HEK293T (cell line): Measurements from ENCODE around the gene ANKRD33.

Experiments used
- ARNT ChIP-seq: fragments of 450-650 bp; IDR thresholded peaks from 2 replicates; pipeline ENCODE4 v1.6.1; 2017; ENCODE audit warnings: mild to moderate bottlenecking
- BHLHE40 ChIP-seq: fragments of 450-650 bp; IDR thresholded peaks from 2 replicates; pipeline ENCODE4 v1.6.1; 2016; ENCODE audit warnings: mild to moderate bottlenecking, moderate library complexity, borderline replicate concordance
- CTBP1 ChIP-seq: fragments of 450-650 bp; IDR thresholded peaks from 2 replicates; pipeline ENCODE4 v1.6.1; 2016; ENCODE audit warnings: borderline replicate concordance
- ELF4 ChIP-seq: fragments of 450-650 bp; IDR thresholded peaks from 2 replicates; pipeline ENCODE4 v1.6.1; 2017; ENCODE audit warnings: antibody characterized with exemption
- FOXA1 ChIP-seq: fragments of 450-650 bp; IDR thresholded peaks from 2 replicates; pipeline ENCODE4 v1.6.1; 2016; ENCODE audit warnings: mild to moderate bottlenecking
- FOXM1 ChIP-seq: fragments of 450-650 bp; IDR thresholded peaks from 2 replicates; pipeline ENCODE4 v1.6.1; 2017; ENCODE audit warnings: mild to moderate bottlenecking, borderline replicate concordance
- HDGF ChIP-seq: fragments of 450-650 bp; IDR thresholded peaks from 2 replicates; pipeline ENCODE4 v1.6.1; 2017; ENCODE audit warnings: antibody characterized with exemption, borderline replicate concordance
- L3MBTL2 ChIP-seq: fragments of 450-650 bp; conservative IDR thresholded peaks from 2 replicates; pipeline ENCODE4 v1.6.1; 2016; ENCODE audit warnings: mild to moderate bottlenecking
- NFRKB ChIP-seq: fragments of 450-650 bp; IDR thresholded peaks from 2 replicates; pipeline ENCODE4 v1.6.1; 2016; ENCODE audit warnings: mild to moderate bottlenecking, moderate library complexity
- SP1 ChIP-seq: fragments of 450-650 bp; IDR thresholded peaks from 2 replicates; pipeline ENCODE4 v1.6.1; 2017
- SUZ12 ChIP-seq: fragments of 450-650 bp; IDR thresholded peaks from 2 replicates; pipeline ENCODE4 v1.6.1; 2016; ENCODE audit warnings: mild to moderate bottlenecking
- TARDBP ChIP-seq: fragments of 450-650 bp; IDR thresholded peaks from 2 replicates; pipeline ENCODE4 v1.6.1; 2016
- ZNF384 ChIP-seq: fragments of 450-650 bp; IDR thresholded peaks from 2 replicates; pipeline ENCODE4 v1.6.1; 2016
- TF ChIP-seq, protein P1 (sequence below): fragments of 450-650 bp; IDR thresholded peaks from 2 replicates; pipeline ENCODE4 v1.6.1; 2016

- no peak for TF ChIP-seq L3MBTL2
- TF ChIP-seq, protein P1, sequence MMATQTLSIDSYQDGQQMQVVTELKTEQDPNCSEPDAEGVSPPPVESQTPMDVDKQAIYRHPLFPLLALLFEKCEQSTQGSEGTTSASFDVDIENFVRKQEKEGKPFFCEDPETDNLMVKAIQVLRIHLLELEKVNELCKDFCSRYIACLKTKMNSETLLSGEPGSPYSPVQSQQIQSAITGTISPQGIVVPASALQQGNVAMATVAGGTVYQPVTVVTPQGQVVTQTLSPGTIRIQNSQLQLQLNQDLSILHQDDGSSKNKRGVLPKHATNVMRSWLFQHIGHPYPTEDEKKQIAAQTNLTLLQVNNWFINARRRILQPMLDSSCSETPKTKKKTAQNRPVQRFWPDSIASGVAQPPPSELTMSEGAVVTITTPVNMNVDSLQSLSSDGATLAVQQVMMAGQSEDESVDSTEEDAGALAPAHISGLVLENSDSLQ = no peak
- no peak for TF ChIP-seq SUZ12
- no peak for TF ChIP-seq SP1
- no peak for TF ChIP-seq NFRKB
- no peak for TF ChIP-seq ARNT
- no peak for TF ChIP-seq ZNF384
- TF ChIP-seq FOXA1 = no peak
- TF ChIP-seq BHLHE40 = no peak
- TF ChIP-seq ELF4 = no peak
- no peak for TF ChIP-seq TARDBP
- TF ChIP-seq FOXM1 = no peak
- no peak for TF ChIP-seq CTBP1
- no peak for TF ChIP-seq HDGF
These were observed 29.2 kb downstream of the ANKRD33 start for GRCh38 chr12:51917041-51917590.
